Ramos (cell line): ENCODE data around the gene KPNA3.
"Not testable (repeated sequence)": the region's sequence is repeated elsewhere in the genome, so short reads cannot be mapped to it uniquely, and the experiment has no call there.

Source experiments
- in situ Hi-C: fragments of 300-500 bp; cut with MboI; formaldehyde crosslinking; loops from one replicate; pipeline ENCODE4 v1.14.3; 2022; ENCODE audit warnings: low sequenced_read_pairs; ENCODE audit not compliant: unreplicated experiment

The KPNA3 gene, protein sequence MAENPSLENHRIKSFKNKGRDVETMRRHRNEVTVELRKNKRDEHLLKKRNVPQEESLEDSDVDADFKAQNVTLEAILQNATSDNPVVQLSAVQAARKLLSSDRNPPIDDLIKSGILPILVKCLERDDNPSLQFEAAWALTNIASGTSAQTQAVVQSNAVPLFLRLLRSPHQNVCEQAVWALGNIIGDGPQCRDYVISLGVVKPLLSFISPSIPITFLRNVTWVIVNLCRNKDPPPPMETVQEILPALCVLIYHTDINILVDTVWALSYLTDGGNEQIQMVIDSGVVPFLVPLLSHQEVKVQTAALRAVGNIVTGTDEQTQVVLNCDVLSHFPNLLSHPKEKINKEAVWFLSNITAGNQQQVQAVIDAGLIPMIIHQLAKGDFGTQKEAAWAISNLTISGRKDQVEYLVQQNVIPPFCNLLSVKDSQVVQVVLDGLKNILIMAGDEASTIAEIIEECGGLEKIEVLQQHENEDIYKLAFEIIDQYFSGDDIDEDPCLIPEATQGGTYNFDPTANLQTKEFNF

DNA sequence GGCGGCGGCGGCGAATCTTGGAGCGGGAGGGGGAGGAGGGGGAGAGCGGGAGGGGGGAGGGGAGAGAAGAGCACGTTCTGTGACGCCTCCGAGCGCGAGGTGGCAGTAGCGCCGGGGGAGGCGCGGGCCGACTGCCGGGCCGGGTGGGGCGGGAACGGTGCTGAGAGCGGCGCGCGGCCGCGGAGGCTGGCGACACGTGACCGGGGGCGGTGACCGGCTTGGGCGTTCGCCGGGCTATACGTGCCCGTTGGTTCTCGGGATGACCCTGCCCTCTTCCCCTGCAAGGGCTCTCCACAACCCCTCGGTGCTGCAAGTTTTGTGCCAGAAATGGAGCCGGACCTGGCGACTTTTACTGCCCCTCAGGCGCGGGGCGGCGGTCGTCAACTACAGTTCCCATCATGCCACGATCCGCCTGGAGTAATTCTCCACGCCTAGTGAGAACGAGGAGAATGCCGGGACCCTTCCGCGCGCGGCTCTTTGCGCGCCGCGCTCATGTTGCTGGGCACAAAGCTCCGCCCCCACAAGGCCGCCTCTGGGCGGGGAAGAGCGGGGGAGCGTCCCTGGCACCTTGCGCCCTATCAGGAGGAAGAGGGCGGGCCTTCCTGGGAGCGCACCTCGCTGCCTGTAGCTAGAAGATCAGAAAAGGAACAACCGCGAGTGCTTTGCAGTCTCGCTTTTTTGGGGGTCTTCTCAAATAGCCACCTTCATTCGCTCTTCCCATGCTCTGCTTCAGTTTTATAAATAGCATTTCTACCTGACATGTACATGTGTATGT is at the start of gene KPNA3:
TSS of gene KPNA3 (minus strand) at position 133 of the 775 bp plus-strand sequence. CDS start 176 bp downstream, outside the sequence.
- in situ Hi-C loops, result no loop called here

DNA sequence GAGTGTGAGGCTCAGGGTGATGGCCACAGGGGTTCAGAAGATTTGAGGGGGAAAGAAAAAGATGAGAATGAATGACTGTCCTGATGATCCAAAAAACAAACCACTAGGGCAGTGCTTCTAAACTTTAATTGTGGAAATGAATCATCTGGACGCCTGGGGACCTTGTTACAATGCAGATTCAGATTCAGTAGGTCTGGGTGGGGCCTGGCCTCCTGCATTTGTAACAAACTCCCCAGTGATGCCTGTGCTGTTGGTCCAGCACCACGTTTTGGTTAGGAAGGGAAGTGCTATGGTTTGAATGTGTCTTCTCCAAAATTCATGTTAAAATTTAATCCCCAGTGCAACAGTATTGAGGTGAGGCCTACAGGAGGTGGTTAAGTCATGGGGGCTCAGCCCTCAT is 49.5 kb upstream of the KPNA3 start:
- in situ Hi-C loops, result no loop called here

DNA sequence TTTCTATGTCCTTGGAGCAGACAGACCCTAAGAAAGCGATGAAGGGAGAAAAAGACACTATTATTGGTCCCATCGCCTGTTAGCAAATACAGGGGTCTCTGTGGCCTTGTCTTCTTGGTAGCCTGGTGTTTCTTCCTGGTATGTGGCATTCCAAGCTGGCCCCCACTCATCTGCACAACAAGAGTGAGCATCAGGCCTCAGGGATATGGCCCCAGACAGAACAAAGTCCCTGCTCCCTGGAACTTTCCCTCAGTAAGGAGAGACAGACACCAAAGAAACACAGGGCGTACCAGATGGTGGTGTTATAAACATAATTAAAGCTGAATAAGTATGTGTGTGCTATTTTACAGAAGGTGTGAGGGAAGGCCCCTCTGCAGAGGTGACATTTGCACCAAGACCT is 48.2 kb upstream of the KPNA3 start:
- in situ Hi-C loops, result no loop called here

DNA sequence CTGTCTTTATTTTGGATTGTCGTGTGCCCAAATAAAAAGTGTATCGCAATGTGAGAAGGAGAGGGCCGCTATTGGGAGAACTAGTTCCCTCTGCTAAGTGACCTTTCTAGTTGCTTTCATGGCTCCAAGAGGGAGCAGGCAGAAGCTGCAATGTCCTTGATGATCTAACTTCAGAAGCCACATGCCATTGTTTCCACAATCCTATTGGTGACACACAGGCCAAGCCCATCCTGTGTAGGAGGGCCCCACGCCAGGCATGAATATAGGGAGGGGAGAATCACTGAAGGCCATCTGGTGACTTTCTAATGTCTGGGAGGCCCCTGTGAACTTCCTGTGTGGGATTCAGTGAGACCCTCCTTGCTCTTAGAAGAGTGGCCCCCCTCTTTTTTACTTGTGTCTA is 47.8 kb upstream of the KPNA3 start:
- in situ Hi-C loops, result no loop called here

DNA sequence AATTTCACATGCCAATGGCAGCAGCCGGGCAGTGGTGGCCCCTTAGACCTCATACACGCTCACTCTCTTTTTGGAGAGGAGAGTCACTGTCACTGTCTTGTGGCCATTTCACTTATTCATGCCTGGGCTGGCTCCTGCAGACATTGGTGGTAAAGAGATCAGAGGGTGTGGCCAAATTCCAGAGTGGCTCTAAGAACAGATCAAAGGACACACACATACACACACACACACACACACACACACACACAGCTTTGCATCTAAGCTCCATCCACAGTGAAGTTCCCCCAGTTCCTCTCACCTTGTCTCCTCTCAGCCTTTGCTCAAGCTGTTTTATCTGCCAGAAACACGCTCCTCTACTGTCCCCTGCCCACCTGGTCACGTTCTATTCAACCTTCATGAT is 46.5 kb upstream of the KPNA3 start:
- in situ Hi-C loops, result no loop called here

DNA sequence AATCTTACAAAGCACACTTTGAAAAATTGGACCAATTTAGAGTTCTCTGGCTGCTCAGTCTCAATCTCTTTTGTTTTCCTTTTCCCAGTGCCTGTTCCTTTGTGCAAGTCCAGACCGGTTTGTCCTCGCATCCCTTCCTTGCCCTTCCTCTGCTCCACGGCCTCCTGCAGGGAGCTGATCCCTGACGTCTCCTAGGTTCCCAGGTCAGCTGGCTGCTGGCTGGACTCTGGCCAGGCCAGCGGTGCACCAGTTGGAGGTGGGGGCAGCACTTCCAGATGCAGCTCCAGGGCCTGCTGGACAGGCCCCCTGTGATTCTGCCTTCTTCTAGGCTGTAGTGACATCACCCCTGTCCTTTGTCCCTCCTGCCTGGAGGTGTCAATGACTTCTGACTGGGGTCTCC is 44.0 kb upstream of the KPNA3 start:
- in situ Hi-C loops, result no loop called here

DNA sequence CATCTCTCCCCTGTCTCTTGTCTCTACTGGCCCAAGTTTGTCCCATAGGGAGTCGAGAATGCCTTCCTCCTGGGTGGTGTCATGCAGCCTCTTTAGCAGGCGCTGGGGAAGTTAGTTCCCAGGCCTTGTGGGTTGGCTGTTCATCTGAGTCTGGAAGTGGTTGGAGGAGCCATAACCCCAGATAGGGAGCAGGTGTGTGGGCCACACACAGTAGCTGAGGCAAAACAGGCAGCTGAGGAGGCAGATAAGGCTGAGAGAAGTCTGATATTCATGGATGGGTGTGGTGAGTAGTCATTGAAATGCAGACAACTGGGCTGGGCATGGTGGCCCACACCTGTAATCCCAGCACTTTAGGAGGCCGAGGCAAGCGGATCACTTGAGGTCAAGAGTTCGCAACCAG is 40.9 kb upstream of the KPNA3 start:
- in situ Hi-C loops, result no loop called here

DNA sequence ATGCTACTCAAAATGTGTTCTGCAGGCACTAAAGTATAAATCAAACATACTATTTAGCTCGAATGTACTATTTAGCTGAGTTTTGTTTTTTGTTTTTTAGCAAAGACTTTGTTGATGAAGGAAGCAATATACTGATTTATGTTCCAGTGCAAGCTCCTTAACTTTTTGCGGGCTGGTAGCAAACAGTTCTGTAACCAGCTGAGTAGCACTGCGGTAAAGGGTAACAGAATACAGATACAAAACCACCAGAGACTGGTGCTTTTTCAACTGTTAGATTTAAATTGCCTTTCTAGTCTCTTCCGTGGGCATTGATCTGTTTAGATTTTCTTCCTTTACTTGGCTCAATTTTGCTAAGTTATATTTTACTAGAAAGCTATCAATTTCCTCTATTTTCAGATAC is 39.0 kb upstream of the KPNA3 start:
- in situ Hi-C loops, result no loop called here

DNA sequence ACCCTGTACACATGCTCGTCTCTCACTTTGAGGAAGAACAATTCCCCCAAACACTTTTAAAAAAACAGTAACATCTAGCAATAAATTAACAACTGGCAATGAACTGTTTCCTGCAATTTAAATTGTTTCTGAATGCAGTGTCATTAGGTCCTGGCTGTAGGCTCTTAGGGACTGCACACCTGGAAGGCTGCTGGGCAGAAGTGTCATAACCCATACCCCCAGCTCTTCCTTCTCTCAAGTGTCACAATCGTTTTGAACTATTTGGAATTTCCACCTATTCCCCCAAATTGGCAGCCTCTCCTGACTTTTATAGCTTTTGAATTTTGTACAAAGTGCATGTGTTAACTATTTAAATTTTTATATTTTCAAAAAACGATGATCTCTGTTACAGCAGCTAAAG is 38.2 kb upstream of the KPNA3 start:
- in situ Hi-C loops, result no loop called here

DNA sequence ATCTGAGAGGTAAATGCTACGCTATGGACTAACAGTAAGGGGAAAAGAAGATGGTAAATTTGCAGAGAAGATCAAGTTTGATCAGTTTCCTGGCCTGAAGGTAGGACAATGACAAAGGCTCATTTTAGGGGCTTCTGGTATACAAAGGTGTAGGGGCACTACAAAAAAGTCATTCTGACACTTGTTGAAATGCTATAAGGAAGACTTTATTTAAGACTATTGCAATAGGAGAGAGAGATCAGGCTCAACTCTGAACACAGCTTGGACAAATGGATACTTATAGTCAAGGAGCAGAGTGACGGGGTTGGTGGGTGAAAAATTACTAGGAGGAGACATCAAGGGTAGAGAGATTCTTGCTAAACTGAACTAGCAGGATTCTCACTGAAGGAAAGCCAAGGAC is 37.2 kb upstream of the KPNA3 start:
- in situ Hi-C loops, result no loop called here

DNA sequence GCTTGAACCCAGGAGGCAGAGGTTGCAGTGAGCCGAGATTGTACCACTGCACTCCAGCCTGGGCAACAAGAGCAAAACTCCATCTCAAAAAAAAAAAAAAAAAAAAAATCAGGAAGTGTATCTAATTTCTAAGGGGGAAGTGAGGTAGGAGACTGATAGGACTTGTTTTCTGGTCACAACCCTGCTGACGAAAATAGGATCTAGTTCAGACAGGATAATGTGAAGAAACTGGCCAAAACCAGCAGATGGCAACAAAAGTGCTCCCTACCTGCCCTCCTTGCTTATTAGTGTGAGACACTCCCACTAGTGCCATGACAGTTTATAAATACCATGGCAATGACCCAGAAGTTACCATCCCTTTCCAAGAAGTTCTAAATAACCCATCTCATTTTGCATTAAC is 36.0 kb upstream of the KPNA3 start:
- in situ Hi-C loops, result no loop called here

DNA sequence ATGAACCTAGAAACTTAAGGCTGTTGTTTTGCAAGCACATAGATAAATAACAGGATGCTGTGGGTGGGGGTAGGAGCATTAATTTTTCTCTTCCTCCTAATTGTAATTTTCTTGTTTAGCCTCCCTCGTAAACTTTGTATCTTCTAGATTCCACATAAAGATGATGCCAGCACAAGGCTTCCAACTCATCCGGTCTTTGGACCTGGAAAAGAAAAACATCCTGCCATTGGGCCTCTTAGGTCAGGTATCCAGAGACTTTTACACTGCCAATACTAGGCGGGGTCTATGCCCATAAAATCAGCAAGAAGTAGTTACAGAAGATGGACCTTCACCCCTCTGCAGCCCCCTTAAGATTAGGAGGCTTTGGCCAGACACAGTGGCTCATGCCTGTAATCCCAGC is 35.4 kb upstream of the KPNA3 start:
- in situ Hi-C loops, result no loop called here

DNA sequence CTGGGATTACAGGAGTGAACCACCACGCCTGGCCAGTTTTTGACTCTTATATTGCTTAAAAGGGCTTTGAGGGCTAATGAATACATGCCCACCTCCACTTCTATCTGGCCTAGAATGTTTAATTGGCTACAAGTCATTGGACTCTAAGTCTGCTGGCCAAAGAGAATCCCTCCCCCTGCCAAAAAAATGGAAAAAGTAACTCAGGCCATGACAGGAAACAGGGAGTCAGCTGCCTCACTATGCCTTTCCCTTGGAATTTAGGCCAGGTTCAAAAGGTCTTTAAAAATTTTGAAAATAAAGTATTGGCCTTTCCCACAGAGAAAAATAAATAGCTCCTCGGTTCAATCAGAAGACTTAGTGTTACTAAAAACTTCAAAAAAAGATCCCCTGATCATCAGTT is 34.9 kb upstream of the KPNA3 start:
- in situ Hi-C loops, result no loop called here

DNA sequence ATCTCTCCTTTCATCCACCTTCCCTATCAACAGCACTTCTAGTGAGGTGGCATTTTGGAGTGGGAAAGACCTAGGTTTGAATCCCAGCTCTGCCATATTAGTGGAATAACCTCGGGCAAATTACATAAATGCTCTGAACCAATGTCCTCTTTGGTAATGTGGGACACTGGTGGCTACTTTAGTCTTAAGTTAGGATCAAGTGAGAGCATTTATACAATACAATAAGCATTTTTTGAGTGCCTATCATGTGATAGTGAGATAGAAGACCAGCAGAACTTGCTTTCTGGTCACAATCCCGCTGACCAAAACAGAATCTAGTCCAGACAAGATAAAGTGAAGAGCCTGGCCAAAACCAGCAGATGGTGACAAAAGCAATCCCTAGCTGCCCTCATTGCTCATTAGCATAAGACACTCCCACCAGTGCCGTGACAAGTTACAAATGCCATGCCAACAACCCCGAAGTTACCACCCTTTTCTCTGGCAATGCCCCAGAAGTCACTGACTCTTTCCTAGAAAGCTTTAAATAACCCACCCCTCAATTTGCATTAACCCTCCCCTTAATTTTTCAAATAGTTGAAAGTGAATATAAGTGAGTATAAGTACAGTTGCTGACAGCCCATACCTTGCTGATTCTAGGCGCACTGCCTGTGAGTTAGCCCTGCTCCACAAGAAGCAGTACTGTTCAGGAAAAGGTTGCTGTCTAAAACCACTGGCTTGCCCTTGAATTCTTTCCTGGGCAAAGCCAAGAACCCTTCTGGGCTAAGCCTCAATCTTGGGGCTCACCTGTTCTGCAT is 28.9 kb upstream of the KPNA3 start:
- in situ Hi-C loops, result no loop called here

DNA sequence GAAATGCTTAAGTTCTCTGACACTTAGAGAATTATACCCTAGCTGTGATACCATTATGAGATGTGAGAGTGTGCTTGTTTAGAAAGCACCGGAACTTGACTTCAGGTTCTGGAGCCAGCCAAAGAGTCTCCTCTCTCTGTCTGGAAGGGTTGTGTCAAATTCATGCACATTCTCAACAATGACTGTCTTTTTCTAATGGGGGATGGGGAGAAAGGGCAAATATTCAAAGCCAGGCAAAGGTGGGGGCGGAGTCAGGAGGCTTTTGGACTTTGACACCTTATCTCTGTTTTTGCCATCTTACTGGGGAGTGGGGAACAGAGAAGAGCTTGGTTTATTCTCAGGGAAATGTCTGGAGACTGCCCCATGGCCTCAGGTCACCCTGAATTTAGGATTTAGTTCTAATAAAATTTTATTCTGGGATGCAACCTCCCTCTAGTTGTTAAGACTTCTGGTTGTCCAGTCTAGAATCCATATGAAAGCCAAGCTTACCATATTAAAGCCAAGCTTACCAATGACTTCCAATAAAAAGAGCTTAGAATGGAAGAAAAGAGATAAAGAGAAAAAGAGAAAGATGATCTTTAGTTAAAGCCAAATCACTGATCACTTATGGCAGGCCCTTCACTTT is 28.2 kb upstream of the KPNA3 start:
- in situ Hi-C loops, result no loop called here

DNA sequence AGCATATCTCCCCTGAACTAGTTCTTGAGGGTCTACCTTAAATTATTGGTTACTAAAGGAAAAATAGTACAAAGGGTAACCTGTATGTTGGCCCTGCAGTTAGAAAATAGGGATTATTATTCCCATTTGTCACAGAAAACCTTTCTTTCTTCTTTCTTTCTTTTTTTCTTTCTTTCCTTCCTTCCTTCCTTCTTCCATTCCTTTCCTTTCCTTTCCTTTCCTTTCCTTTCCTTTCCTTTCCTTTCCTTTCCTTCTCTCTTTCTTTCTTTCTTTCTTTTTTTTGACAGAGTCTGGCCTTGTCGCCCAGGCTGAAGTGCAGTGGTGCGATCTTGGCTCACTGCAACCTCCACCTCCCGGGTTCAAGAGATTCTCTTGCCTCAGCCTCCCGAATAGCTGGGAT is 23.6 kb upstream of the KPNA3 start:
- in situ Hi-C loops, result not testable (repeated sequence)

DNA sequence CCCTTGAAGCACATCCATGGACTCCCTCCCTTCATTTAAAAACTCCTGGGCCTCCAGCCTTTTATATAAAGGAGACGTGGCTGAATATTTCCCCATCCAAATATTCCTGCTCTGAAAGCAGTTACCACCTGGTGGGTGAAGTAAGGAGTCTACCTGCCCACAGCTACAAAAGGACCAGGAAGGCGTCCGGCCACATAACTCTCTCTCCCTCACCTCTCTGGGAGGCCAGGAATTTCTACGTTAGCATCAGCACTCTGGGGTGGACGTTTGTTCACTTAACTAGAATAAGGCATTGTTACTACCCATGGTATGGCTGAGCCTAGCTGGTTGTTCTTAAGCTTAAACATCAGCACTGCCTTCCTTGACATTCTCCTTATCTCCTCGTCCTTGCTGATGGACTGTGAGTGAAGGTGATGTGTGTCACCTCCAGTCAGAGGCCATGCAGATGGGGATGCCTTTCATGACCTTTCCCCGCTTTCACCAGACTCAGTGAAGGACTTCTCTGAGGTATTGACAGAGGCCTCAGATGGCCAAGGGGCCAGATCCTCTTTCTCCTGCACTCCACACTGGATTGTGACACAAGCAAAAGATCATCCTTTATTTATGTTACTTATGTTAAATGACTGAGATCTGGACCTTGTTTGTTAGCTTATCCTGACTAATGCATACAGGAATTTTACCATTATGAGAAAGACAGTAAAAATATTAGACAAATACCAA is 22.2 kb upstream of the KPNA3 start:
- in situ Hi-C loops, result no loop called here

DNA sequence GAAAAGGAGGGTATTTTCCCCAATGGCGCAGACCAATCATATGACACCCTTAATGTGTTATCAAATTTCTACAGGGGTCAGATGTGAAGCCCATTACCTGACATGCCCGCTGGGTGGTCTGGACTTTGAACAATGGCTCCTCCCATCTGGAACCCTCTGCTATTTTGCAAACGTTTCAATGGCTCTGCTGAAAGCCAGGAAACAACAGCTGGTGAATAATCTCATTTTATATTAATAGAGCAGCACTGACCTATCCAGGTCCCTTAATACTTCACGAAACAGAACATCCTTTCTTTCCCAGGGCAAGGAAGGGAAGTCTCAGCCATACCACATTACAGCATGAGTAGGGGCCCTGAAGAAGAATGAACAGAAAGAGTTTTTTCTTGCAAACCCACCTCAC is 20.3 kb upstream of the KPNA3 start:
- in situ Hi-C loops, result no loop called here

DNA sequence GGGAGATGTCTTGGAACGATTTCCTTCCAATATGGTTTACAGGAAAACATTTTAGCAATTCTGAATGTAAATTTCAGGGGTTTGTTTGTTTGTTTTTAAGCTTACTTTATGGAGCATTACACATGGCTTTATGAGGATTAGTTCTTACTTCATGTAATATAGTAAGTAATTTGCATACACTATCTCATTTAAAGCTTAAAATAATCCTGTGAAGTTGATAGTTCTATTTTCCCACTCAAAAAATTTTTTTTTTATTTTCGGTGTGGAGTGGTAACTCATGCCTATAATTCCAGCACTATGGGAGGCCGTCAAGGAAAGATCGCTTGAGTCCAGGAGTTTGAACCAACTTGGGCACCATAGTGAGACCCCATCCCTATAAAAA is 19.0 kb upstream of the KPNA3 start:
- in situ Hi-C loops, result no loop called here
